Prostate gland (tissue), 2 donors: Measurements from ENCODE around the gene HIVEP3. TPM values are rescaled to one million over a fixed set of nuclear protein-coding genes. Genes with fewer than 3 reads are reported as not detected.

ENCODE experiments used
- DNase-seq: peaks from one replicate; pipeline ENCODE4 v3.0.0-alpha.2; 2019; ENCODE audit warnings: low spot score
- H3K27ac ChIP-seq, 2 donors: fragments of 200-600 bp; sonication (generic); 2 replicates each; pipeline ENCODE4 v1.5.1; 2017 to 2019
- H3K27me3 ChIP-seq: fragments of 200-600 bp; sonication (generic); replicated peaks from 2 replicates; pipeline ENCODE4 v1.5.1; 2019; ENCODE audit not compliant: insufficient read depth
- H3K36me3 ChIP-seq, 2 donors: fragments of 200-600 bp; sonication (generic); 1 replicate in 1 of 2; 2 replicates in 1 of 2; pipeline versions ENCODE4 v1.5.1 to v1.8.1; 2017 to 2019
- H3K4me1 ChIP-seq: fragments of 200-600 bp; sonication (generic); replicated peaks from 2 replicates; pipeline ENCODE4 v1.5.1; 2019
- H3K4me3 ChIP-seq, 2 donors: fragments of 200-600 bp; sonication (generic); 2 replicates each; pipeline ENCODE4 v1.5.1; 2017 to 2019
- H3K9me3 ChIP-seq: fragments of 200-600 bp; sonication (generic); 2 replicates; pipeline ENCODE4 v1.5.1; 2017
- POLR2A ChIP-seq: fragments of 450-650 bp; IDR thresholded peaks from one replicate; pipeline ENCODE4 v1.6.1; 2016; ENCODE audit warnings: antibody characterized with exemption, mild to moderate bottlenecking
- POLR2AphosphoS5 ChIP-seq: sonication (generic); formaldehyde crosslinking; IDR thresholded peaks from one replicate; pipeline ENCODE4 v1.6.1; 2017; ENCODE audit warnings: antibody characterized with exemption
- WGBS: methylation state at CpG from one replicate; pipeline ENCODE4 v1.1.5; 2018; 5-methylcytosine and 5-hydroxymethylcytosine counted together
- intact Hi-C: fragments of 100-400 bp; cut with DNase I; formaldehyde crosslinking; loops from one replicate; pipeline ENCODE4 v1.14.2; 2022
- total RNA-seq, 2 donors: library from RNA; depleted of rRNA; stranded (reverse); fragments of >200 nt; gene quantifications; one replicate each; pipeline ENCODE4 v1.1.0, GENCODE V29; 2016
- TF ChIP-seq, protein P1 (sequence below), 4 experiments: fragments of 200-600 bp in 2 of 4; fragments of 450-650 bp in 2 of 4; sonication (generic) in 2 of 4; IDR thresholded peaks; 1 replicate in 3 of 4; 2 replicates in 1 of 4; pipeline ENCODE4 v1.5.1; 2016 to 2019; ENCODE audit warnings: antibody characterized with exemption in 4 of 4, mild to moderate bottlenecking in 2 of 4, moderate library complexity in 2 of 4

HIVEP3 gene
- total RNA-seq, 2 donors from 2014 or later: 9.3 to 11.2 TPM

DNA sequence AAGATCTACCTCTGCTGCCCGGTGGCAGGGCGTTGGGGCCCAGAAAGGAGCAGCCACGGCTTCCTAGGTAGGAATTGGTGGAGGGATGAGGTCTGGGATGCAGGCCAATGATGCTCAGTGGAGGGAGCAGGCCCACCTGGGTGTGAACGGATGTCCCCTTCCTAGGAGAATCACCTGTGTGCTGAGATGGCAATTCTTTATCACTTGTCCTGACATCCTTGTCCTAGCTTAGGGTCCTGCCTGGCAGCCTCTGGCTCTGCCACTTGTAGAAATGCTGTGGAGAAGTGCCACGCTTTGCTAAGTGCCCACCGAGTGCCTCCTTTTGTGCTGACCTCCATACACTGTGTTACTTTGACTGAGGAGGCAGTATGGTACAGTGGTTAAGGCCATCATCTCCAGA lies 447.1 kb downstream of the HIVEP3 start:
- H3K27ac ChIP-seq: no peak overlapping the region
- H3K27me3 ChIP-seq: no peaks in the 10 kb centered on the region
- peaks cover 11% of the 10 kb centered on the region for H3K4me1 ChIP-seq
- H3K9me3 ChIP-seq: no peaks in the 10 kb centered on the region
- intact Hi-C loops: no loop called here
- no peak overlapping the region for H3K4me3 ChIP-seq
- 97% methylated on average over 6 of the region's 6 CpGs for WGBS
- TF ChIP-seq, protein P1, sequence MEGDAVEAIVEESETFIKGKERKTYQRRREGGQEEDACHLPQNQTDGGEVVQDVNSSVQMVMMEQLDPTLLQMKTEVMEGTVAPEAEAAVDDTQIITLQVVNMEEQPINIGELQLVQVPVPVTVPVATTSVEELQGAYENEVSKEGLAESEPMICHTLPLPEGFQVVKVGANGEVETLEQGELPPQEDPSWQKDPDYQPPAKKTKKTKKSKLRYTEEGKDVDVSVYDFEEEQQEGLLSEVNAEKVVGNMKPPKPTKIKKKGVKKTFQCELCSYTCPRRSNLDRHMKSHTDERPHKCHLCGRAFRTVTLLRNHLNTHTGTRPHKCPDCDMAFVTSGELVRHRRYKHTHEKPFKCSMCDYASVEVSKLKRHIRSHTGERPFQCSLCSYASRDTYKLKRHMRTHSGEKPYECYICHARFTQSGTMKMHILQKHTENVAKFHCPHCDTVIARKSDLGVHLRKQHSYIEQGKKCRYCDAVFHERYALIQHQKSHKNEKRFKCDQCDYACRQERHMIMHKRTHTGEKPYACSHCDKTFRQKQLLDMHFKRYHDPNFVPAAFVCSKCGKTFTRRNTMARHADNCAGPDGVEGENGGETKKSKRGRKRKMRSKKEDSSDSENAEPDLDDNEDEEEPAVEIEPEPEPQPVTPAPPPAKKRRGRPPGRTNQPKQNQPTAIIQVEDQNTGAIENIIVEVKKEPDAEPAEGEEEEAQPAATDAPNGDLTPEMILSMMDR (IDR thresholded peaks at IDR 0.05): no peak
- TF ChIP-seq POLR2A: no peak
- TF ChIP-seq POLR2AphosphoS5: no peak
- no peaks in the 10 kb centered on the region for H3K36me3 ChIP-seq
- no peak for DNase-seq

DNA sequence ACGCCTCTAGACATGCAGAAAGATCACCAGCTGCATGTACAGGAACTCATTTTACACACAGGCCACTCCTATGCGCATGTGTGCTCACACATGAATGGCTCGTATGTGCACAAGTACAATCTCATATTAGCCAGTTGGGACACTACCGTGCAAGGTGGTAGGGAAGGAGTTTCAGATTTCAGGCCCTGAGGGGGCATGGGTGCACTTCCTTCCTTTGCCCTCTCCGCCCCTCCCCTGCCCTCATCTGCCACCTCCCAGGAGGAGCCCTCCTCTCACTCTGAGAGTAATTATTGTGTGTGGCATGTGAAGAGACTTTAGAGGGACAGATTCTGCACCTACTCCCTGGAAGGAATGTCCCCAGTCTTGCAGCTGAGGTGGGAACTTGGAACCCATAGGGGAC lies 449.0 kb downstream of the HIVEP3 start:
- no peak overlapping the region for H3K27ac ChIP-seq
- no peak overlapping the region for H3K4me3 ChIP-seq
- intact Hi-C loops: no loop called here
- peaks cover 6% of the 10 kb centered on the region for H3K4me1 ChIP-seq
- WGBS: 68% methylated on average over 5 of the region's 5 CpGs
- DNase-seq: no peak
- no peaks in the 10 kb centered on the region for H3K9me3 ChIP-seq
- H3K36me3 ChIP-seq: no peaks in the 10 kb centered on the region
- TF ChIP-seq POLR2A: no peak
- no peaks in the 10 kb centered on the region for H3K27me3 ChIP-seq

DNA sequence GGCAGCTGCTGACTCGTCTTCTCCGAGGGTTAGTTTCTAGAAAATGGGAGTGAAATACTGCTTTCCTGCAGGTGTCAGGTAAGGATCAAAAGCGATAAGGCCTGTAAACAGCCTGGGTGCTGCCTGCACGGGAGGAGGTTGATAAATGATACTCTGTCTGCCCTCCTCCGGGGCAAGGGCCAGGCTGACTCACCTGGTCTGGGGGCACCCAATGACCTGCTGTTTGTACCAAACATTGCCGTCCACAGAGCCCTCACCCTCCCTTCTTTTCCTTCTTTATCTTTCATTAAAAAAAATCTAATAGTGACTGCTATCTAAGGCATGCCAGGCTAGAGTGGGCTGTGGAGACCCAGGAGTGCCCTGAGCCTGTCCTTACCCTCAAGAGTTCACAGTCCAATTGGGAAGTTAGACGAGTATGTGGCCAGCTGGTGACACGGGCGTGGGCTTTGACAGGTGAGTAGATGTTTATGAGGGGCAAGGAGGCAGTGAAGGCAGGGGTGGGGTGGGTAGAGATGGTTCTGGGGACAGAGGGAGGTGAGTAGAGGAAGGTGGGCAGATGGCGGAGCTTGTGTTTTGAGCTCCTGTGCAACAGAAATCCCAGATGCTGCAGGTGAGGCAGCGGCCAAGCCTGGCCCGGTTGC lies 450.5 kb downstream of the HIVEP3 start:
- DNase-seq: no peak
- intact Hi-C loops: no loop called here
- Histone ChIP-seq H3K36me3 (no peaks in the 10 kb centered on the region), H3K4me3 (no peak overlapping the region), H3K4me1 (no peaks in the 10 kb centered on the region), H3K27ac (no peak overlapping the region), H3K27me3 (no peaks in the 10 kb centered on the region), H3K9me3 (no peaks in the 10 kb centered on the region)
- no peak for TF ChIP-seq POLR2A
- TF ChIP-seq POLR2AphosphoS5: no peak
- TF ChIP-seq, protein P1 (IDR thresholded peaks at IDR 0.05): no peak
- 70% methylated on average over 12 of the region's 12 CpGs for WGBS

DNA sequence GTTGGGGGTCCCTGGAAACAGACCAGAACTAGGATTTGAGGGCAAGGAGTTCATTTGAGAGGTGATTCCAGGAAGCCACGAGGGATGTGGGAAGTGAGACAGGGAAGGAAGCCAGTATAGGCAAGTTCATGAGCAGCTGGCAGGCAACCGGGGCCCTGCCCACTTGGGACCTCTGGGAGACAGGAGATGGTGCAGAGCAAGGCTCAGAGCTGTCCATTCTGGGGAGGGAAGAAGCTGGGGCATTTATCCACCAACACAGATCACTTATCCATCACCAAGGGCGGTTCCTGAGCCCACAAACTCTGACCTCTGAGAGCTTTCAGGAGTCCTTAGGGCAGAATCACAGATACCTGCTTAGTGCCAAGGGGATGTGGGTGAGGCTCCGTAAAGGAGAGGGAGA lies 451.0 kb downstream of the HIVEP3 start:
- 48% methylated on average over 4 of the region's 4 CpGs for WGBS
- no peak for DNase-seq

DNA sequence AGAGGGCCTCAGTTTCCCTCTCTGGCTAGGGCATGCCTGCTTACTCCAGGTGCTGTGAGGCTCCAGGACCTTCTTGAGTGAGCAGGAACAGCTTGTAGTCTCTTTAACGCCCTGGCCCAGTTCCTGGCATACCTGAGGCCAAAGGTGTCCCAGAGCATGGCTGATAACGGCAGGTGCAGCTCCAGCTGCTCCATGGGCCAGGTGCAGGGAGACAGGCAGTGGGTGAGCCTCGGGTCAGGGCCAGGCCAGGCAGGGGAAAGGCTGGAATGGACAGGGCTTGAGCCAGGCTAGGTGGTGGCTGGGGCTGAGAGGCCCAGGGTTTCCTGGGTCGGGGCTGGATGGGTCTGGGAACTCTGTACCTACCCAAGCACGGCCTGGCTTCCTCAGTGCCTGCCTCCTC lies 452.6 kb downstream of the HIVEP3 start:
- H3K4me1 ChIP-seq: no peaks in the 10 kb centered on the region
- no peaks in the 10 kb centered on the region for H3K36me3 ChIP-seq
- H3K27ac ChIP-seq: no peak overlapping the region
- no peak overlapping the region for H3K4me3 ChIP-seq
- no peak for TF ChIP-seq POLR2AphosphoS5
- TF ChIP-seq, protein P1 (IDR thresholded peaks at IDR 0.05): no peak
- TF ChIP-seq POLR2A: no peak
- WGBS: 60% methylated on average over 3 of the region's 5 CpGs
- H3K9me3 ChIP-seq: no peaks in the 10 kb centered on the region
- DNase-seq: no peak
- intact Hi-C loops: no loop called here
- H3K27me3 ChIP-seq: no peaks in the 10 kb centered on the region

More for the DNA sequence above, 451.0 kb downstream of the HIVEP3 start:
- intact Hi-C loops: no loop called here
- no peaks in the 10 kb centered on the region for H3K27me3 ChIP-seq
- H3K27ac ChIP-seq: no peak overlapping the region
- H3K4me1 ChIP-seq: no peaks in the 10 kb centered on the region
- no peaks in the 10 kb centered on the region for H3K9me3 ChIP-seq
- no peak overlapping the region for H3K4me3 ChIP-seq
- TF ChIP-seq, protein P1 (IDR thresholded peaks at IDR 0.05): no peak
- TF ChIP-seq POLR2AphosphoS5 (no peak), POLR2A (no peak)
- no peaks in the 10 kb centered on the region for H3K36me3 ChIP-seq
